ENCODE results near the gene JARID2.
"Not testable (repeated sequence)": the region's sequence is repeated elsewhere in the genome, so short reads cannot be mapped to it uniquely, and the experiment has no call there.

Gene JARID2

GRCh38 chr6:15265787-15266186 is 19.9 kb downstream of the JARID2 start:
- DNase-seq, result no peak

DNA sequence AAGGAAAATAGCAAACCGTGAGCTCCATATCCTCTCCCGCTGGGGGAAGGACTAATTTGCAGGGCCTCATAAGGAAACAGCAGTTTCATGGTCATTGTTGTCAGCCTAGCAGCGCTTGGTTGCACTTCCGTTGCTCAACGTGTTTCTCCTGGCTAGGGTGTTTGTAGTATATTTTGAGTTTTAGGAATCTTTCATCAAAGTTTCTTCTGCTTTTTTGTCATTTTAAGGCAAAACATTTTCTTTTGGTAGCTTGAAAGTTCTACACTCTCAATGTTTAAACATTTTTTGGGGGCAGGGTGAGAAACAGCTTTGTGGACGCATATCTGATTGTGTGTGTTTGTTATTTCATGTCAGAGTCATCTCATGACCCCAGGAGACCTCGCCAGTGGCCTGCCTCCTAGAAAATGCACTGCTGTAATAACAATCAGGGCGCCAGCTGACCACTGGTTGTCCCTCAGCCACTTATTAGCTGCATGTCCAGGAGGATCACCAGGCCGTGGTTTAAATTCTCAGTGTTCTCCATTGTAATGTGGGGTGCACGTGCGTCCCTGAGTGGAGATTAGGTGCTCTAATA is 20.6 kb downstream of the JARID2 start:
- DNase-seq, result no peak

DNA sequence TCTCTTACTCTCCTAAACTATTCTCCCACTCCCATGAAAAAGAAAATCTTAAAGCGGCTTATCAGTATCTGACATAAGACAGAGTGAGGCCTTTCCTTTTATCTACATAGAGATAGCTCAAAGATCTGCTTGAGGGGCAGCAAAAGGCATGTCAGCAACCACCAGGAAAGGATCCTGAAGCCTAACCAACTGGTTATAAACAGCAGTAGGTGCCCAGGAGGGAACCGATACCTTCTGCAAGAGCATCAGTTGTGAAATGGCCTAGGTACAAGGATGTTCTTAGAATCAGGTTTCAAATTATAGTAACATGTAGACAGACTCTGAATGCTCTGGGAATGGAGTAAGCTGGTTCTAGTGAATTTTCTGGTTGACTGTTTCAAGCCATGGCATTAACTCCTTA is 21.4 kb downstream of the JARID2 start:
- no peak for DNase-seq

DNA sequence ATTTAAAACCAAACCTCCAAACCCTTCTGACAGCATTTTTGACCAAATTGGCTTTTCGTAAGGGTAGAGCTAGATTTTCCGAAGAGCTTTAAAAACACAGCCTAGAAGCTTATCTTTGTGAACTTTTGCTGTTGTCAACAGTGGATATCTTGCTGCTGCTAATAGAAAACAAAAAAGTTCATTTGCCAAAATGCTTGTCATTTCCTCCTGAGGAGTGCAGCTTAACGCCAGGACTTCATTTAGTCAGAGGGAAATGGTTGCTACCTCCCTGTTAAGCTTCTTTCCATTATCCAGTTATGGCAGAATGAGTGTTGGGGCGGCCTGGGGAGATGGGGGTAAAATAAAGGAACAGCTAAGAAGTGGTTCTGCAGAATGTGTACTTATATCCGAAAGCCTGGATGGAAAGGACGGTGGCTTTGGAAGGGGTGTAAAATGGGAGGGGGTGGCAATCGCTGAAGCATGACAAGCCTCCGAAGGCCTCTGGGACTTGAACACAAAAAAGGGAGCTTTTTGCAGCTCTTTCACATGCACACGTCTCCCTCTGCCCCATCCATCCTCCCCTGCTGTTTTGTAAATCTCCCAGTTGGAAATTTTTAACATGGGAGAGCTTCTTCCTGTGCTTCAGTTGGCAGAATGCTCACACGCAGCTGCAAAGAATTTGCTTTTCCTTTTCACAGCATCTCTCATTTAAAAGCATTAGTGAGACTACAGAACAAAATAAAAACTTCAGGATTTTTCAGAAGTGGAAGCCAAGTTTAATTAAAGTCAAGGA is 22.5 kb downstream of the JARID2 start:
- no peak for DNase-seq

- DNase-seq, result no peak
Observed at GRCh38 chr6:15269011-15269410, 23.1 kb downstream of the JARID2 start.

- no peak for DNase-seq
Observed at GRCh38 chr6:15269619-15270018, 23.8 kb downstream of the JARID2 start.

DNA sequence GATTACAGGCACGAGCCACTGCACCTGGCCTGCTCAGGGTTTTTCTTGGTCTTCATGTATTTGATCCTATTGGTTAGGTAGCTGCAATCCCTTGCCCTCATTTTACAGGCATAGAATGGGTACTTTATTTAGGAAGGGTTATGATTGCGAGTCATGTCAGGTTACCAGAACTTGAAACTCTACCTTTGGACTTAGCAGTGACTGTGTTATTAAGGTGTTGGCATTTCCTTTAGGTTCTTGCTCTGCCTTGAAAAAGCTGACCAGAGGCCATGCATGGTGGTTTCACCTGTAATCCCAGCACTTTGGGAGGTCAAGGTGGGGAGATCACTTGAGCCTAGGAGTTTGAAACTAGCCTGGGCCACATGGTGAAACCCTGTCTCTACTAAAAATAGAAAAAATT is 24.5 kb downstream of the JARID2 start:
- no peak for DNase-seq

DNA sequence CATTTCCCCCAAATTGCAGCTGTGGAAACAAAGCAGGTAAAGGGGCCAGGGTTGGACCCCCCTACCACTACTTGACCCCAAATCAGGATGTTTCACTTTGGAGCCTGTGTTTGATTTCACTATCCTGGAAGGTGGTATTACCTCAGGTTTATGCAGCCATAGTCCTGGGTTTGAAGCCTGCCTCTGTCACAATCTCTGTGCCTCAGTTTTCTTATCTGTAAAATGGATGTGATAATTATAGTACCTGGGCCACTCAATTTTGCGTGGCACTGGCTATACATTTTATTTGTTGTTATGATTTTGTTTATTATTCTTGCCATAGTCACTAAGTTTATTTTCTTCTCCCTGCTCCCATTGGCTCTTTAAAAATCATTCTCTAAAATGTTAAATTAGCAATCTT is 26.7 kb downstream of the JARID2 start:
- DNase-seq, result no peak

DNA sequence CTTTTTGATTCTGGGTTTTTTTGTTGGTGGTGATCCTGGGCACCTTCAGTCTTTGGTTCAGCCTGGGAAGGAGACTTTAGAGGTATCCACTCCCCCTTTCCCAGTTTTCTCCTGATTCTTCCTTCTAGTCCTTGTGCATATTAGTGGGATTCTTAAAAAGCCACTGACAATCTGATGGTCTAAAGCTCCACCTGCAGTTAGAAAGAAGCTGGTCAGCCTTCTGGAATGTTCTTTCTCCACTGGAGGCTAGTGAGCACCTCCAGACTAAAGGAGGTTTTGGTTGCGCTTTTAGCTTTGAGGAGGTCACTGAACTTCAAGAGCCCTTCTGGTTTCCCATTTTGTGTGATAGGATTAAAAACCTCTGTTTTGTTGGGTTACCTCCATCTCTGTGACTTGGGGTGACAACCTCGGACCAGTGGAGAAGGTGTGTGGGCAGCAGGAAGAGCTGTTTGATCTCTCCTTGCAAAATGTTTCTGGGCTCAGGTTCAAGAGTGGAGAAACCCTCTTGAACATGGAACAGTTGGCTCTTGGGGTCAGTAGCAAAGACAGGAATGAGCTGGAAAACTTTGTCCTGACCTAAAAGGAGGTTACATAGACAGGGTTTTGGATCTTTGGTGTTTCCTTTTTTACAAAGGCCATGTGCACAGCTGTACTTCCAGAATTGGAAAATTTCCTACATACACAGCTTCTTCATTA is 29.0 kb downstream of the JARID2 start:
- DNase-seq, result no peak

- no peak for DNase-seq
Observed at GRCh38 chr6:15276036-15276985, 30.4 kb downstream of the JARID2 start.

- DNase-seq, result no peak
Observed at GRCh38 chr6:15279047-15279661, 33.3 kb downstream of the JARID2 start.

- DNase-seq, result no peak
Observed at GRCh38 chr6:15280028-15280427, 34.2 kb downstream of the JARID2 start.

DNA sequence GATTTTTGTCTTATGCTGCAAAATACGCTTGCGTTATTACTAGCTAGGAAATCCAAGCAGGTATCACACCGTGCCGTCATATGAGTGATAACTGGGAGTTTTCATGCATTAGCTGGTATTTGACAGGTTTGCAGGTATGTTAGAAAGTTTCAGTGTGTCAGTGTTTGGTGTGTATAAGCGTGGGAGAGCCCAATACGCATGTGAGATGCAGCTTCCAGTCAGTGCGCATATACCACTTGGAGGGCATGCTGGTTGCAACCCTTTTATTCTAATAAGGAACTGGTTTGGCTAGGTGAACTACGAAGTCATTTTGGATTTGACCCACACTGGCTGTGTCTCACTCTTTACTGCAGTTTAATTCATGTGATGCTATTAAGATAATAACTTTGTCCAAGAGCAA is 35.1 kb downstream of the JARID2 start:
- peak; percentile 23 for DNase-seq

DNA sequence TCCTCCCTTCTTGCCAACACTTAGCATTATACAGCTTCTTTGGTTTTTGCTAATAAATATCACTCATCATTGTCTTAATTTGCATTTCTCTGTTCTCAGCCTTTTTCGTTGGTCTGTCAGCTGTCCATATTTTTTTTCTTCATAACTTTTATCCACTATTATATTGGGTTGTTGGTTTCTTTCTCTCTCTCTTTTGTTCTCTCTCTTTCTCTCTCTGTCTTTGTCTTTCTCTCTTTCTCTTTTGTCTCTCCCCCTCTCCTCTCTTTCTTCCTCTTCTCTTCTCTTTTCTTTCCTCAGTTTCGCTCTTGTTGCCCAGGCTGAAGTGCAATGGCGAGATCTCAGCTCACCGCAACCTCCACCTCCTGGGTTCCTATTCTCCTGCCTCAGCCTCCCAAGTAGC is 36.5 kb downstream of the JARID2 start:
- DNase-seq, result no peak

GRCh38 chr6:15283986-15284361 is 38.1 kb downstream of the JARID2 start:
- no peak for DNase-seq

- DNase-seq, result no peak
Observed at GRCh38 chr6:15284743-15285142, 38.9 kb downstream of the JARID2 start.

GRCh38 chr6:15285682-15286294 is 39.9 kb downstream of the JARID2 start:
- no peak for DNase-seq

DNA sequence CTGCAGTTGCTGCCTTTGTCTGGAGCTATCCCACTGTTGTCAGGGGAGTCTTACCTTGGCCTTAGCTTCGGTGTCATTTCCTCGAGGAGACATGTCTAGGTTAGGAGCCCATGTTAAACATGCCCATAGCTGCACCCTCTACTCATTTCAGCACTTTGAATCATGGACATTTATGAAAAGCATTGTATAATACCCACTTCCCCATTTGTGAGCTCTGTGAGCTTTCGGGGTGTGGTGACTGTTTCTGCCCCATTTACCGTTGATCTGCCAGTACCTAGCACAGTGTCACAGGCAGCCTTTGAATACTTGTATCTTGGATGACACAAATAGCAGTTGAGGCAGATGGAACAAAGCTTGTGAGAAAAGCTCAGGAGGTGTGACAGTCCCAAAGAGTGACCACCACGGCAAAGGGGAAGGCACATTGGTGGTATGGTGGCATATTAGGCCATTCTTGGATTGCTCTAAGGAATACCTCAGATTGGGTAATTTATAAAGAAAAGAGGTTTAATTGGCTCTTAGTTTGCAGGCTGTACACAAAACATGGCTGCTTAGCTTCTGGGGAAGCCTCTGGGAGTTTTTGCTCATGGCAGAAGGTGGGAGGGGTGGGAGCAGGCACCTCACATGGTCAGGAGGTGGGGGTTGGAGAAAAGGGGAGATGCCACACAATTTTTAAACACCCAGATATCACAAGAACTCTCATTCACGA is 42.0 kb downstream of the JARID2 start:
- DNase-seq, result no peak

DNA sequence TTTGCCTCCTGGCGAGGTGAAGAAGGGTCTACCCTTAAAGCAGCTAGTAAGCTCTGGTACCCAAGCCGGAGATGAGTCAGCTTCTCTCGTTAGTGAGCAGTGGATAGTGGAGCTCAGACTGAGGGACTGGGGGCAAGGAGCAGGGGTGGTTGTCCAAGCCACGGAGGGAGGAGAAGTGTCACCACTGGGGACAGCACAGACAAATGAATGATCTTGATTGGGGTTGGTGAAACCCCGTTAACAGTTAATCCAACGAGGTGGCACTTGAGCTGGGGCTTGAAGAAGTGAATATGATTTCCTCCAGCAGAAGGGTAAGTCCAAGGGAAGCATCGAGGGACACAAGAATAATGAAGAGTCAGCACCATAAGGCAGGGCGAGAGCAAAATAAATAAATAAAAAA is 43.0 kb downstream of the JARID2 start:
- no peak for DNase-seq

DNA sequence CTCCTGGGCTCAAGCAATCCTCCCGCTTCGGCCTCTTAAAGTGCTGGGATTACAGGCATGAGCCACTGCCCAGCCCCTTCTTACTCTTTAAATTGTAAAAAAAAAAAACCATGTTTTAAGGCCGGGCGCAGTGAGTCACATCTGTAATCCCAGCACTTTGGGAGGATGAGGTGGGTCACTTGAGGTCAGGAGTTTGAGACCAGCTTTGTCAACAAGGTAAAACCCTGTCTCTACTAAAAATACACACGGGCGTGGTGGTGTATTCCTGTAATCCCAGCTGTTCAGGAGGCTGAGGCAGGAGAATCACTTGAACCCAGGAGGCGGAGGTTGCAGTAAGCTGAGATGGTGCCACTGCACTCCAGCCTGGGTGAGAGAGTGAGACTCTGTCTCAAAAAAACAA is 43.6 kb downstream of the JARID2 start:
- DNase-seq, result not testable (repeated sequence)

DNA sequence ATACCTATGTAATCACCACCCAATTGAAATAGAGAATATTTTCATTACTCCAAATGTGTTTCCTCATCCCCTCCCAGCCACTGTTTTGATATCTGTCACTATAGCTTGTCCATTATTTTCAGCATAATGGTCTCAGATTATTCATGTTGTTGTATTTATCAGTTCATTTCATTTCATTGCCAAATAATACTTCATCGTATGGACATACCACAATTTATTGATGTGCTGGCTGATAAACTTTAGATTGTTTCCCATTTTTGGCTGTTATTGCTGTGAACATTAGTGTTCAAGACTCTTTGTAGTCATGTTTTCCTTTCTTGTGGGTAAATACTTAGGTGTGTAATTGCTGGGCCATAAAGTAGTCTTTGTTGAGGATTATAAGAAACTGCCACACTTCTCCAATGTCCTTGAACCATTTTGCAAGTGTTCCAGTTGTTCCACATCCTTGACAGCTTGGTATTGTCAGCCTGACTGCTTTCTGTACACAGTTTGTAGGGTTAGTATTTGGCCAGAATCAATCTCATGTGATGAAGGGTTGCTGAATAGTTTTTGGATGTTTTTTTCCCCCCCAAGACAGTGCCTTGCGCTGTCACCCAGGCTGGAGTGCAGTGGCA is 44.3 kb downstream of the JARID2 start:
- DNase-seq, result no peak

Measured in NCI-H510A treated with DMSO at 0.1 percent for 48 hours (cell line).